ENCODE data around the gene COL18A1.

The COL18A1 gene

DNA sequence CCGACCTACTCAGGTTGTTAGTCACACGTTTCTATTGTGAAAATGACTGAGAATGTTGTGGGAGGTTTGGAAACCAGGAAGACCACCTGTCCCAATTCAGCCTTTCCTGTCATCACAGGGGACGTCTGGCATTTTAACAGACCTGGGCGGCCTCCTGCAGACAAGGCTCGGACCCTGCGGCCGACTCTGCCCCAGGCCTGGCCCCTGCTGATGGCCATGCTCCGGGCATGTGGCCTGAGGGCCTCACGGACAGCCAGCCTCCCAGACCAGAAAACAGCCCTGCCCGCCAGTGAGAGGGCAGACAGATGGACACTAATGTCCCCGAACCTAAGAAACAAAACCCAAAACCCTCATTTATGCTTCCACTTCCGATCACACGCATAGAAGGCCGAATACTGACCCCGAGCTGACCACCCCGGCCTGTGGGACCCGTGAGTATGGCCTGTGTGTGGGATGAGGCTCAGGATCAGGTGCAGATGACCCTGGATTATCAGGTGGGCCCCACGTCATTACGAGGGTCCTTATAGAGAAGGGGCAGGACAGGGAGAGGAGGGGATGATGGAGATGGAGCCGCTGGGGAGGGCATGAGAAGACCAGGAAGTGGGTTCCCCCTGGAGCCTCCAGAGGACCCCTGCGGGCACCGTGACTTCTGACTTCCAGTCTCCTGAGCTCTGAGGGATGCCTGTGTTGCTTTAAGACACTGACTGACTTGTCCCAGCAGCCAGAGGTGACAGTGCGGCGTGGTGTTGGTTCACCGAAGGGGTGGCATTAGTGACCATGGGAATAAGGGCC, 9.6 kb downstream of the COL18A1 start:
- no peak for DNase-seq
- Histone ChIP-seq H3K36me3 (ENCODE audit: control insufficient read depth, insufficient read depth, low read length) (no peaks in the 10 kb centered on the region), H3K4me3 (ENCODE audit: insufficient read depth, low read depth, low read length, poor library complexity, severe bottlenecking) (no peak overlapping the region), H3K4me1 (ENCODE audit: control insufficient read depth, insufficient read depth, low read length, poor library complexity, severe bottlenecking) (no peaks in the 10 kb centered on the region), H3K9me3 (ENCODE audit: control insufficient read depth, low read length) (no peaks in the 10 kb centered on the region), H3K27ac (ENCODE audit: insufficient read depth, low read length, poor library complexity, severe bottlenecking) (no peak overlapping the region), H3K27me3 (replicated peaks; ENCODE audit: control insufficient read depth, insufficient read depth, low read length, poor library complexity, severe bottlenecking) (no peaks in the 10 kb centered on the region)

GRCh38 chr21:45415188-45415942, 10.4 kb downstream of the COL18A1 start:
- Histone ChIP-seq H3K4me1 (ENCODE audit: control insufficient read depth, insufficient read depth, low read length, poor library complexity, severe bottlenecking) (no peaks in the 10 kb centered on the region), H3K4me3 (ENCODE audit: insufficient read depth, low read depth, low read length, poor library complexity, severe bottlenecking) (no peak overlapping the region), H3K27me3 (replicated peaks; ENCODE audit: control insufficient read depth, insufficient read depth, low read length, poor library complexity, severe bottlenecking) (no peaks in the 10 kb centered on the region), H3K9me3 (ENCODE audit: control insufficient read depth, low read length) (no peaks in the 10 kb centered on the region), H3K36me3 (ENCODE audit: control insufficient read depth, insufficient read depth, low read length) (no peaks in the 10 kb centered on the region), H3K27ac (ENCODE audit: insufficient read depth, low read length, poor library complexity, severe bottlenecking) (no peak overlapping the region)
- DNase-seq: no peak

DNA sequence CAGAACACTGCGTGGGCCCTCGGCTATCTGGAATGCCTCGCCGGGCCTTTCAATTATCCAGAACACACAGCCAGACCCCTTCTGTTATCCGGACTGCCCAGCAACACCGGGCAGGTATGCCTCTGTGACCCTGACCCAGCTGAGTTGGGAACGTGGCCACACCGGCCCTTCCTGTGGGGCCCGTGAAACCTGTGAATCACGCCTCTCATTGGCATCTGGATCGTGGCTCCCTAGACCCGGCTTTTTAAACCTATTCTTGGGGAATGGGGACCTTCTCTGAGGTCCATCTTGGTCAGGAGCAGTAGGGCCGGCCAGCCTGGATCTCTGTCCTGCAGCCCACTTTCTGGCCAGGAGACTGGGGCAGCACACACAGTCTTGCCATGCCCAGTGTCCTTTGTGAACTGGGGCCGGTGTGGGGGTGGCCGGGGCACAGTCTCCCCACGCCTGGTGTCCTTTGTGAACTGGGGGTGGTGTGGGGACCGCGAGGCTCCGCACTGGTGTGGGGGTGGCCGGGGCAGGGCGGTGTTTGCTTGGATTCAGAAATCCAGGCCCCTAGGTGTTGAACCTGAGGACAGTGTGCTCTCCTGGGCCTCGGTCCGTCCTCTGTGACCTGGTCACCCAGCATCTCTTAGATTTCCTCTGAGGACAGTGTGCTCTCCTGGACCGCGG, 11.1 kb downstream of the COL18A1 start:
- Histone ChIP-seq H3K4me1 (ENCODE audit: control insufficient read depth, insufficient read depth, low read length, poor library complexity, severe bottlenecking) (no peaks in the 10 kb centered on the region), H3K4me3 (ENCODE audit: insufficient read depth, low read depth, low read length, poor library complexity, severe bottlenecking) (no peak overlapping the region), H3K27me3 (replicated peaks; ENCODE audit: control insufficient read depth, insufficient read depth, low read length, poor library complexity, severe bottlenecking) (no peaks in the 10 kb centered on the region), H3K36me3 (ENCODE audit: control insufficient read depth, insufficient read depth, low read length) (no peaks in the 10 kb centered on the region), H3K9me3 (ENCODE audit: control insufficient read depth, low read length) (no peaks in the 10 kb centered on the region), H3K27ac (ENCODE audit: insufficient read depth, low read length, poor library complexity, severe bottlenecking) (no peak overlapping the region)
- DNase-seq: no peak

GRCh38 chr21:45416620-45417019, 11.7 kb downstream of the COL18A1 start:
- Histone ChIP-seq H3K36me3 (ENCODE audit: control insufficient read depth, insufficient read depth, low read length) (no peaks in the 10 kb centered on the region), H3K27me3 (replicated peaks; ENCODE audit: control insufficient read depth, insufficient read depth, low read length, poor library complexity, severe bottlenecking) (no peaks in the 10 kb centered on the region), H3K9me3 (ENCODE audit: control insufficient read depth, low read length) (no peaks in the 10 kb centered on the region), H3K27ac (ENCODE audit: insufficient read depth, low read length, poor library complexity, severe bottlenecking) (no peak overlapping the region), H3K4me3 (ENCODE audit: insufficient read depth, low read depth, low read length, poor library complexity, severe bottlenecking) (no peak overlapping the region), H3K4me1 (ENCODE audit: control insufficient read depth, insufficient read depth, low read length, poor library complexity, severe bottlenecking) (no peaks in the 10 kb centered on the region)
- no peak for DNase-seq

- H3K27me3 ChIP-seq (replicated peaks; ENCODE audit: control insufficient read depth, insufficient read depth, low read length, poor library complexity, severe bottlenecking): no peaks in the 10 kb centered on the region
- H3K36me3 ChIP-seq (ENCODE audit: control insufficient read depth, insufficient read depth, low read length): no peaks in the 10 kb centered on the region
- DNase-seq: no peak
- no peaks in the 10 kb centered on the region for H3K9me3 ChIP-seq (ENCODE audit: control insufficient read depth, low read length)
- no peak overlapping the region for H3K27ac ChIP-seq (ENCODE audit: insufficient read depth, low read length, poor library complexity, severe bottlenecking)
- H3K4me1 ChIP-seq (ENCODE audit: control insufficient read depth, insufficient read depth, low read length, poor library complexity, severe bottlenecking): no peaks in the 10 kb centered on the region
- no peak overlapping the region for H3K4me3 ChIP-seq (ENCODE audit: insufficient read depth, low read depth, low read length, poor library complexity, severe bottlenecking)
Observed at GRCh38 chr21:45417256-45417950, 12.4 kb downstream of the COL18A1 start.

GRCh38 chr21:45417951-45418300, 13.0 kb downstream of the COL18A1 start:
- DNase-seq: no peak
- Histone ChIP-seq H3K9me3 (ENCODE audit: control insufficient read depth, low read length) (no peaks in the 10 kb centered on the region), H3K27me3 (replicated peaks; ENCODE audit: control insufficient read depth, insufficient read depth, low read length, poor library complexity, severe bottlenecking) (no peaks in the 10 kb centered on the region), H3K36me3 (ENCODE audit: control insufficient read depth, insufficient read depth, low read length) (no peaks in the 10 kb centered on the region), H3K4me3 (ENCODE audit: insufficient read depth, low read depth, low read length, poor library complexity, severe bottlenecking) (no peak overlapping the region), H3K4me1 (ENCODE audit: control insufficient read depth, insufficient read depth, low read length, poor library complexity, severe bottlenecking) (no peaks in the 10 kb centered on the region), H3K27ac (ENCODE audit: insufficient read depth, low read length, poor library complexity, severe bottlenecking) (no peak overlapping the region)

GRCh38 chr21:45418301-45419071, 13.5 kb downstream of the COL18A1 start:
- Histone ChIP-seq H3K4me3 (ENCODE audit: insufficient read depth, low read depth, low read length, poor library complexity, severe bottlenecking) (no peak overlapping the region), H3K27me3 (replicated peaks; ENCODE audit: control insufficient read depth, insufficient read depth, low read length, poor library complexity, severe bottlenecking) (no peaks in the 10 kb centered on the region), H3K36me3 (ENCODE audit: control insufficient read depth, insufficient read depth, low read length) (no peaks in the 10 kb centered on the region), H3K27ac (ENCODE audit: insufficient read depth, low read length, poor library complexity, severe bottlenecking) (no peak overlapping the region), H3K4me1 (ENCODE audit: control insufficient read depth, insufficient read depth, low read length, poor library complexity, severe bottlenecking) (no peaks in the 10 kb centered on the region), H3K9me3 (ENCODE audit: control insufficient read depth, low read length) (no peaks in the 10 kb centered on the region)
- no peak for DNase-seq

GRCh38 chr21:45419162-45419561, 14.2 kb downstream of the COL18A1 start:
- no peaks in the 10 kb centered on the region for H3K4me1 ChIP-seq (ENCODE audit: control insufficient read depth, insufficient read depth, low read length, poor library complexity, severe bottlenecking)
- no peaks in the 10 kb centered on the region for H3K27me3 ChIP-seq (replicated peaks; ENCODE audit: control insufficient read depth, insufficient read depth, low read length, poor library complexity, severe bottlenecking)
- no peak overlapping the region for H3K27ac ChIP-seq (ENCODE audit: insufficient read depth, low read length, poor library complexity, severe bottlenecking)
- no peaks in the 10 kb centered on the region for H3K9me3 ChIP-seq (ENCODE audit: control insufficient read depth, low read length)
- H3K36me3 ChIP-seq (ENCODE audit: control insufficient read depth, insufficient read depth, low read length): no peaks in the 10 kb centered on the region
- no peak for DNase-seq
- no peak overlapping the region for H3K4me3 ChIP-seq (ENCODE audit: insufficient read depth, low read depth, low read length, poor library complexity, severe bottlenecking)

Measured in effector memory CD4-positive, alpha-beta T cell (primary cell).